ENCODE data around the gene RHBDF2.

The RHBDF2 gene

DNA sequence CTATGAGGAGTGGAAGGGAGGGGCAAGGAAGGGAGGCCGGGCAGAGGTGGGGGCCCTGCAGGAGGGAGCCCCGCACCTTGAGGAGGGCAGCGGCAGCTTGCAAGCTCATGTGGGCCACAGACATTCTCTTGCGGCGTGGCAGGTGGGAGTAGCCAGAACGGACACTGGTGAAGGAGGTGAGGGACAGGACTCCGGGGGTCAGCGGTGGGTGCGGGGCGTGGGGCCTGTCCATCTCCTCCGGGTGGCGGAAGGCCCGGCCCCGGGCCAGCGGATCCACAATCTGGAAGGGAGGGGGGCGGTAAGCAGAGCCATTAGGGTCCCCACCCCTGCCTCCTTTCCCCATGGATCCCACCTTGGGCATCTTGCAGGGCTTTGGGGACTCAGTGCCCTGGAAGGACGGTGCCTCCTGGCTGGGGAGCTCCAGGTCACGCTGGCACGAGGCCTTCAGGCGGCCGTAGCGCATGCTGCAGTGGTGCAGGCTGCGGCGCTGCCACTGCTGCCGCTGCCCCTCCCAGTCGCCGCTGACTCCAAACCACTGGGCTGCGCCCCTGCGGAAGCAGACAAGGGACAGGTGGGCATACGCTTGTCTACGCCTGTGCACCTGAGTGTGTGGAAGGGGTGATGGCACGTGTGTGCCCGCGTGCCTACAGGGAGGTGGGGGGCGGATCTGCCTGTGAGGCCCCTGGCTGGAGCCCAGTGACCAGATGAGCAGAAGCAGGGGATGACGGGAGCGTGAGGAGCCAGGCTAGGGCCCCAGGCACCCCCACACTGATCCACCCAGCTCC, 22.3 kb downstream of the RHBDF2 start:
- no peak for DNase-seq

DNA sequence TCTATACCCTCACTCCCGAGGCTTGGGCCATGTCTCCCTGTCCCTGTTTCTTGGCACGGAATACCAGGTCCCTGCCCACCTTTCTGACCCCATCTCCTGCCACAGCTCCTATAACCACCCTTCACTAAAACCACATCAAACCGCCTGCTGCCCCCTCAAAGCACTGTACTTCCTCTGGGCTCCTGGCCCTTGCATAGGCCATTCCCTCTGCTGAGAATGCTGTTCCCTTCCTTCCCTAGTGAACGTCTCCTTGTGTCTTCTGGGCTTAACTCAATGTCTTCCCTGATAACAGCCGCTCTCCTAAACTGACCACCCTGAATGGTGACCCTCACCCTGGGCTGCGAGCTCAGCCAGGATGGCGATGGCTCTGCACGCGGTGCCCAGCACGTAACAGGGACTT, 23.1 kb downstream of the RHBDF2 start:
- no peak for TF ChIP-seq GATA1 (IDR thresholded peaks at IDR 0.05; ENCODE audit: low read depth, low read length)
- TF ChIP-seq POLR2A (IDR thresholded peaks at IDR 0.05; ENCODE audit: low read length): no peak
- DNase-seq: no peak

More for the DNA sequence above, 22.3 kb downstream of the RHBDF2 start:
- no peak for TF ChIP-seq POLR2A (IDR thresholded peaks at IDR 0.05; ENCODE audit: low read length)
- TF ChIP-seq GATA1 (IDR thresholded peaks at IDR 0.05; ENCODE audit: low read depth, low read length): no peak

GRCh38 chr17:76477576-76477975, 23.6 kb downstream of the RHBDF2 start:
- TF ChIP-seq POLR2A (IDR thresholded peaks at IDR 0.05; ENCODE audit: low read length) (no peak), GATA1 (IDR thresholded peaks at IDR 0.05; ENCODE audit: low read depth, low read length) (no peak)
- DNase-seq: no peak

GRCh38 chr17:76476736-76477135, 24.5 kb downstream of the RHBDF2 start:
- TF ChIP-seq POLR2A (IDR thresholded peaks at IDR 0.05; ENCODE audit: low read length) (no peak), GATA1 (IDR thresholded peaks at IDR 0.05; ENCODE audit: low read depth, low read length) (no peak)

DNA sequence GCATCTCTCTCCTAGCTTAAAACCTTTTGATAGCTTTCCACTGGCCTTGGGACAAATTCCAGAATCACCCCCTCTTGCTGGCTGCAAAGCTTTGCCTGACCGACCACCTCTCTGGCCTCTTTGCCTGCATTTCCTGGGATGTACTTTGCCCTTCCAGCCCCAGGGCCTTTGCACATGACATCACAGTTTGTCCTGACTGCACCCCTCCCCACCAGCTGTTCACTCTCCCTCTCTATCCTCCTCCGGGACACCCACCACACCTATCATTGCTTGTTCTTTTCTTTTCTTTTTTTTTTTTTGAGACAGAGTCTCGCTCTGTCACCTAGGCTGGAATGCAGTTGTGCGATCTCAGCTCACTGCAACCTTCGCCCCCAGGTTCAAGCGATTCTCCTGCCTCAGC, 25.9 kb downstream of the RHBDF2 start:
- DNase-seq: no peak
- TF ChIP-seq GATA1 (IDR thresholded peaks at IDR 0.05; ENCODE audit: low read depth, low read length) (no peak), POLR2A (IDR thresholded peaks at IDR 0.05; ENCODE audit: low read length) (no peak)

More at GRCh38 chr17:76476736-76477135, 24.5 kb downstream of the RHBDF2 start:
- no peak for DNase-seq

DNA sequence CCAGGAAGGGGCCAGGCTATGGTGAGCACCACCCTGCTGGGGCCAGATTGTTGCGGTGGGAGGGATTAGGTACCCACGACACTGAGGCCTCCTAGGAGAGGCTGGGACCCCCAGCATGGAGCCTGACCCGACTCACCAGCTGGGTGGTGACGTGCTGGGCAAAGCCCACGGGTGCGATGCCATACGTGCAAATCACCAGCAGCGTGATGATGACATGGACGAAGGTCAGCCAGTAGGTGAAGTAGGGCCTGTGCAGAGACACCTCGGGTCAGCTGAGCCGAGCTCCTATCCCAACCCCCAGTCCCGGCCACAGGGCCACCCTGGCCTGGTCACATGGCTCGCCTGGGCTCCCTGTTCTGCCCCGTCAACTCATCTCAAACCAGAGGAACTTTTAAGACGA, 26.3 kb downstream of the RHBDF2 start:
- TF ChIP-seq POLR2A (IDR thresholded peaks at IDR 0.05; ENCODE audit: low read length) (no peak), GATA1 (IDR thresholded peaks at IDR 0.05; ENCODE audit: low read depth, low read length) (no peak)
- DNase-seq: no peak

GRCh38 chr17:76474238-76474637, 27.0 kb downstream of the RHBDF2 start:
- no peak for TF ChIP-seq POLR2A (IDR thresholded peaks at IDR 0.05; ENCODE audit: low read length)
- TF ChIP-seq GATA1 (IDR thresholded peaks at IDR 0.05; ENCODE audit: low read depth, low read length): no peak
- no peak for DNase-seq

DNA sequence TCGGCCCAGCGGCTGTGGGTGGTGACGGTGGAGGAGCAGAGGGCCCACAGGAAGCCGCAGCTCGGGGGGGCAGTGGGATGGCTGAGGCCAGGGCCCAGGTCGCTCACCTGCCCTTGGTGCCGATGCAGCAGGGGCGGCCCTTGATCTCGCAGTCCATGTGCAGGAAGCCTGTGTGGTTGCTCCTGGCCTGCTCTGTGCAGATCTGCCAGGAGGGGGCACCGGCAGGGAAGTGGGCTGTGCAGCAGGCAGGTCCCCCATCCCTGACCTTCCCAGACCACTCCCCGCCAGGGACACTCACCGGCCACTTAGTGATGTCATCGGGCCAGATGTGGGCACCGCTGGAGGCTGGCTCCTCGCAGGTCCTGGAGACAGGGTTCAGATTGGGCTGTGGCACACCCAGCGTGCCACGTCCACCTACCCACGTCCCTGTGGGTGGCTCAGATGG, 27.7 kb downstream of the RHBDF2 start:
- DNase-seq: peak in 1 of 2 experiments; percentile 21
- TF ChIP-seq POLR2A (IDR thresholded peaks at IDR 0.05; ENCODE audit: low read length): no peak
- no peak for TF ChIP-seq GATA1 (IDR thresholded peaks at IDR 0.05; ENCODE audit: low read depth, low read length)

GRCh38 chr17:76472726-76473125, 28.5 kb downstream of the RHBDF2 start:
- TF ChIP-seq GATA1 (IDR thresholded peaks at IDR 0.05; ENCODE audit: low read depth, low read length) (no peak), POLR2A (IDR thresholded peaks at IDR 0.05; ENCODE audit: low read length) (no peak)

GRCh38 chr17:76472258-76472645, 29.0 kb downstream of the RHBDF2 start:
- DNase-seq: no peak
- TF ChIP-seq GATA1 (IDR thresholded peaks at IDR 0.05; ENCODE audit: low read depth, low read length): no peak
- TF ChIP-seq POLR2A (IDR thresholded peaks at IDR 0.05; ENCODE audit: low read length): no peak

More at GRCh38 chr17:76472726-76473125, 28.5 kb downstream of the RHBDF2 start:
- no peak for DNase-seq

DNA sequence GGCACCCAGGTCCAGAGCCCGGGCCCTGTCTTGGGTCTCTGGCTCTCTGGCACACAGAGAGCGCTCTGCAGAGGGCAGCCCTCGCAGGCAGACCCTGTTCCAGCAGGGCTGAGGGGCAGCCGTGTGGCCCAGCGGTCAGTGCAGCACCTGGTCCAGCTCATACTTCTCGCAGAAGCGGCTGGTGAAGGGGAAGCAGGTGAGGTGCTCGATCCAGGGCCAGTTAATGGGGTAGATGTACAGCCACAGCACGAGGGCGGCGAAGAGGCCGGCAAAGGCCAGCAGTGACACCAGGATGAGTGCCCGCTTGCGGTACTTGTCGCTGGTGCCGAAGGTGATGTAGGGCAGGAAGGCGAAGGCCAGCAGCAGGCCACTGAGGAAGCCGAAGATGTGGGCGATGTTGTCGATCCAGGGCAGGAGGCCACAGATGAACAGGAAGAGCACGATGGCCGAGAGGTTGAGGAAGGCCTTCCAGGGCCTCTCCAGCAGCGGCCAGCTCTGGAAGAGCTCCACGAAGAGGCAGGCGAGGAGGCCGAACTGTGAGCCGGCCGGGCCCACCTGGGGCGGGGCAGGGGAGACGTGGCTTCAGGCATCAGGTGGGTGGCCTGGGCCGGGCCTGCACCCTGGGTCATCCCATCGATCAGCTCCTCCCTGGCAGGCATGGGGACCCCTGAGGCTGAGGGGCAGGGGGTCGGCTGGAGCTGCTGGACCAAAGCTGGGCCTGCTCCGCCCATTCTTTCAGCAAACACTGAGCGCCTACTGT, 29.5 kb downstream of the RHBDF2 start:
- no peak for DNase-seq
- TF ChIP-seq GATA1 (IDR thresholded peaks at IDR 0.05; ENCODE audit: low read depth, low read length) (no peak), POLR2A (IDR thresholded peaks at IDR 0.05; ENCODE audit: low read length) (no peak)

DNA sequence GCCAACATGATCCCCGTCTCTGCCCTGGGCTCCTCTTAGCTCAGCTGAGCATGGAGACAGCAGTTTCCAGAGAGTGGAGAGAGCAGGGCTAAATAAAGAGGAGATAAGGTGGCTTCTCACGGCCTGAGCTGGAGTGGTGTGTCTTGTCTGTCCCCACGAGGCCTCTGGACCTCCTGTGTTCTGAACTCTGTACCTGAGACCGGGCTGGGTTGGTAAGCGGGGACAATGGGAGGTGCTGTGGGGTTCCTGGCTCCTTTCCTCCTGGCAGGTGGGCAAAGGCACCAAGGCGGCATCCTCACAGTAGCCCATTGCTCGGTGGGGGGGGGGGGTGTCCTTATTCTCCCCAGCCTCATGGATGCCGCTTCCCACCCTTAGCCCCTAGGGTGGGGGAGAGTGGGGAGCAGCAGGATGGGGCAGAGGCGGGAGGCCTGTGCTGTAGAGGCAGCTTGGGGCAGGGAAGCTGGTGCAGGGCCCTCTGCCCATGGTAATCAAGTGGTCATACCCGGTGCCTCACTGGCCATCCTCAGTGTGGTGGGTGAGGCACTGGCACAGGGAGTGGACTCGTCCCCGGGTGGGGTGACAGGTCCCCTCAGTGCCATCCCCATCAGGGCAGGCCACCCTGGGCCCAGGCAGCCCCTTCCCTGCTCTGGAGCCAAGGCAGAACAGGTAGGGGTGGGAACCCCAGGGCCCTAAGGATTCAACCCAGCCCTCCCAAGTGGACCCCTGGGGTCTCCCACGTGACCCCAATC, 31.1 kb downstream of the RHBDF2 start:
- no peak for DNase-seq
- TF ChIP-seq POLR2A (IDR thresholded peaks at IDR 0.05; ENCODE audit: low read length) (no peak), GATA1 (IDR thresholded peaks at IDR 0.05; ENCODE audit: low read depth, low read length) (no peak)

DNA sequence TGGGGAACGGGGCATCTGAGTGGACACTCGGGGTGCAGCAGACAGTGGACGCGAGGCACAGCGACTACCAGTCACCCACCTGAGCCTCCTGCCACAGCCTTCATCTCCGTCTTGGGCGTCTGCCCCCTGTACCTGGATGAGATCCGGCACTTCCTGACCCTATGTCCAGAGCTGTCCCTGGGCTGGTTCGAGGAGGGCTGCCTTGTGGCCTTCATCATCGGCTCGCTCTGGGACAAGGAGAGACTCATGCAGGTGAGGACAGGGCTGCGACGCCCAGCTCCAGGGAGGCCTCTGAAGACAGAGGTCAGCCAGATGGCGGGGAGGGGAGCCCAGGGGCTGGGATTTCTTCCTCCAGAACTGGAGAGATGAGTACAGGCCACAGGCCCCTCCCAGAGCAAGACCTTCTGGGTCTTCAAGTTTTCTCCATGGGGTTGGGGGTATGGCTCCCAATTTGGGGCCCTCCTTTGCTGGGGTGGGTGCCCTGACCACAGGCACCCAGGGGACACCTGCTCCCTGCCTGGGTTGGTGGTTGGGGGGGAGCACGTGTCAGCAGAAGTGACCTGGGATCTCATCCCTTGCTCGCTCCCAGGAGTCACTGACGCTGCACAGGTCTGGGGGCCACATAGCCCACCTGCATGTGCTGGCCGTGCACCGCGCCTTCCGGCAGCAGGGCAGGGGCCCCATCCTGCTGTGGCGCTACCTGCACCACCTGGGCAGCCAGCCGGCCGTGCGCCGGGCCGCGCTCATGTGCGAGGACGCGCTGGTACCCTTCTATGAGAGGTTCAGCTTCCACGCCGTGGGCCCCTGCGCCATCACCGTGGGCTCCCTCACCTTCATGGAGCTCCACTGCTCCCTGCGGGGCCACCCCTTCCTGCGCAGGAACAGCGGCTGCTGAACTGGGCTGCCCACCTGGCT, 31.9 kb downstream of the RHBDF2 start:
- TF ChIP-seq GATA1 (IDR thresholded peaks at IDR 0.05; ENCODE audit: low read depth, low read length): no peak
- TF ChIP-seq POLR2A (IDR thresholded peaks at IDR 0.05; ENCODE audit: low read length): no peak
- DNase-seq: no peak

Data from erythroblast (primary cell).